WI38 (cell line): ENCODE results near the gene VWA8.

Source experiments
- H3K4me3 ChIP-seq: 2 replicates; pipeline ENCODE4 v1.5.1; 2011; ENCODE audit warnings: low read depth, mild to moderate bottlenecking, control low read depth, low read length
- TF ChIP-seq, protein P1 (sequence below): IDR thresholded peaks from 2 replicates; pipeline ENCODE4 v1.5.1; 2012; ENCODE audit warnings: low read depth, mild to moderate bottlenecking, control low read depth, low read length

VWA8 gene

DNA sequence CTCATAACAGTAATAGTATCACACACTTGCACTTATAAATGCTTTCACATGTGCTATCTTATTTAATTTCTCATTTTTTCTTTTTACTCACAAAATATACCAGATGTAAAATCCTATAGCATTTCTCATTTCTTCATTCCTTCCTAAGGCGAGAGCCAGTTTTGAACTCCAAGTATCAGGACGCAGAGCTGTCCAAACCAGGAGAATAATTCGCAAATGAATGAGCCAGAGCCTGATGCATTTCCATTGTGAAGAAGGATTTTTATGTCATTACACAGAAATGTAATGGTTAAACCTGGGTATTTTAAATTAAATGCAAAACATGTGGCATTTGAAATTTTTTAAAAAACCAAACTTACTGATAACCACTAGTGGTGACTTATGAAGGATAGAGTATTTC, 259.2 kb downstream of the VWA8 start:
- no peak overlapping the region for H3K4me3 ChIP-seq
- TF ChIP-seq, protein P1, sequence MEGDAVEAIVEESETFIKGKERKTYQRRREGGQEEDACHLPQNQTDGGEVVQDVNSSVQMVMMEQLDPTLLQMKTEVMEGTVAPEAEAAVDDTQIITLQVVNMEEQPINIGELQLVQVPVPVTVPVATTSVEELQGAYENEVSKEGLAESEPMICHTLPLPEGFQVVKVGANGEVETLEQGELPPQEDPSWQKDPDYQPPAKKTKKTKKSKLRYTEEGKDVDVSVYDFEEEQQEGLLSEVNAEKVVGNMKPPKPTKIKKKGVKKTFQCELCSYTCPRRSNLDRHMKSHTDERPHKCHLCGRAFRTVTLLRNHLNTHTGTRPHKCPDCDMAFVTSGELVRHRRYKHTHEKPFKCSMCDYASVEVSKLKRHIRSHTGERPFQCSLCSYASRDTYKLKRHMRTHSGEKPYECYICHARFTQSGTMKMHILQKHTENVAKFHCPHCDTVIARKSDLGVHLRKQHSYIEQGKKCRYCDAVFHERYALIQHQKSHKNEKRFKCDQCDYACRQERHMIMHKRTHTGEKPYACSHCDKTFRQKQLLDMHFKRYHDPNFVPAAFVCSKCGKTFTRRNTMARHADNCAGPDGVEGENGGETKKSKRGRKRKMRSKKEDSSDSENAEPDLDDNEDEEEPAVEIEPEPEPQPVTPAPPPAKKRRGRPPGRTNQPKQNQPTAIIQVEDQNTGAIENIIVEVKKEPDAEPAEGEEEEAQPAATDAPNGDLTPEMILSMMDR: no peak

DNA sequence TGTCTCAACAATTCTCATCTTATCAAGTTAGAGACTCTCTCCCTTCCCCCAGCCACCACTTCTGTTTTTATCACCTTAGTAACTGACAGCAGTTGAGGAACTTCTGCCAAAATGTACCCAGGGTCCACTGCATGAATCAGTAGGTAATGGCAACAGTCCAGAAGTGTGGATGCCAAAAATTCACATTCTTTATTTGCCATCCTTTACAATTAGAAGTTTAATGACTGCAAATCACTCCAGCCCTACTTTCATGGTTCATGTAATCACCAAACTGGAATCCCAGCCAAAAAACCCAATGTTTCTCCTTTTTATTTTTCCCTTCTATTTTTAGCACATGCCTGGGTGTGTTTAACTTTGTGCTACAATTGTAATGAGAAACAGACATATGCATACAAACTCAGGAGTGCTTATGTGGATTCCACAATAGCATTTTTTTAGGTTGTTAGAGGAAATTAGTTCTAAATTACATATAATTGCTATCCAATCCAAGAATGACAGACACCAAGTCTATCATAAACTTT, 260.1 kb downstream of the VWA8 start:
- no peak overlapping the region for H3K4me3 ChIP-seq
- TF ChIP-seq, protein P1: no peak

DNA sequence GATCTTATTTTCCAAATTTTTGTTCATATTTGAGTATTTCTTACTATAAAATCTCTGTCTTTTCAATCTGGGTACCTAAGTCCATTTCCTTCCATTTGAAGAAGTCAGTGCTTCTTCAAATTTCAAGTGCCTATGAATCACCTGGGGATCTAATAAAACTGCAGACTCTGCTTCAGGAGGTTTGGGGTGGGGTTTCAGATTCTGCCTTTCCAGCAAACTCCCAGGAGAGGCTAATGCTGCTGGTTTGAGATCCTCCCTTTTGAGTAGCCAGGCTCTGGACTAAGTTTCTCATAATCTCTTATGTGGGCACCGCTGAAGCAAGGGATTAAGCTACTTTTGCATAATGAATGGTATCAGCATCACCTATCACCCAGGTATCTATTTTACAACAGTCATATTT, 261.1 kb downstream of the VWA8 start:
- H3K4me3 ChIP-seq: no peak overlapping the region
- TF ChIP-seq, protein P1: no peak

DNA sequence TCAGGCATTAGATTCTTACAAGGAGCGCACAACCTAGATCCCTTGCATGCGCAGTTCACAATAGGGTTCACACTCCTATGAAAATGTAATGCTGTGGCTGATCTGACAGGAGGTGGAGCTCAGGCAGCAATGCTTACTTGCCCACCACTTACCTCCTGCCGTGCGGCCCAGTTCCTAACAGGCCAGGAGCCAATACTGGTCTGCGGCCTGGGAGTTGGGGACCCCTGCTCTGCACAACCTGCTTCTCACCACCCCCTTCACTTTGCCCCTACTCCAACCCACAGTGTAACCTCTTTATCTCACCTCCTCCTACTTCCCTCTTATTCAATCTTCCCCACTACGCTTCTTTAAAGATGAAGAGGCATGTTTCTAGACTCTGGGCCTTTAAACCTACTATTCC, 263.3 kb downstream of the VWA8 start:
- H3K4me3 ChIP-seq: no peak overlapping the region
- TF ChIP-seq, protein P1: no peak

DNA sequence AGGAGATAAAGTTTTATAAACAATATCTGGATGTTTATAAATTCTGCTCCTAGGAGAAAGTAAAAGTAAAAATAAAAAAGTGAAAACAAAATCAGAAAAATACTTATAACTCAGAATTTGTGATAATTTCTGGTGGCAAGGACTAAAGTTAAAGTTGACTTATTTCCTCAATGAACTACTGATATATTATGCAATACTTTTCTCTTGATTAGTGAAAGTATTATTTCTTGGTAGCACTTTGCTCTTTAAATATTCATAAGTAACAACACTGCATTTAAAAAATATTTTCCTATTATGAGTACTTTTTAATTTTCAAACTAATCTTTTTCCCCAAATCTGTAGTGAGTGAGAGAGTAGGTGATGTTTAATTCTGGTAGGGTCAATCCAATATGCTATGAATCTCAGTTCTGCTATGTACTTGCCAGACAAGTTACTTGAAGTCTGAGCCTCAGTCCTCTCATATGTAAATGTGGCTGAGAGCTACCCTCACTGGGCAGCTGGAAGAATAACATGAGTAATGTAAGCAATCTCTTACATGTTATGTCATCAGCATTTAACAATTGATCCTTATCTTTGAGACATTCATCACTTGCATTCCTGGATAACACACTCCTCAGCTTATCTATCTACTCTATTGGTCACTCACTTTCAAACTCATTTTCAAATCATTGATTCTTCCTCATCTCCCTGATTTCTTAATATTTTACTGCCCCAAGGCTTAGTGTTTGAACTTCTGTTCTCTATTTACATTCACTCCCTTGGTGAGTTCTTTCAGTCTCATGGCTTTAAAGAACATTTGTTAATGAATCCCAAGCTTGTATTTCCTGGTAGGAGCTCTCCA, 264.5 kb downstream of the VWA8 start:
- TF ChIP-seq, protein P1: no peak

DNA sequence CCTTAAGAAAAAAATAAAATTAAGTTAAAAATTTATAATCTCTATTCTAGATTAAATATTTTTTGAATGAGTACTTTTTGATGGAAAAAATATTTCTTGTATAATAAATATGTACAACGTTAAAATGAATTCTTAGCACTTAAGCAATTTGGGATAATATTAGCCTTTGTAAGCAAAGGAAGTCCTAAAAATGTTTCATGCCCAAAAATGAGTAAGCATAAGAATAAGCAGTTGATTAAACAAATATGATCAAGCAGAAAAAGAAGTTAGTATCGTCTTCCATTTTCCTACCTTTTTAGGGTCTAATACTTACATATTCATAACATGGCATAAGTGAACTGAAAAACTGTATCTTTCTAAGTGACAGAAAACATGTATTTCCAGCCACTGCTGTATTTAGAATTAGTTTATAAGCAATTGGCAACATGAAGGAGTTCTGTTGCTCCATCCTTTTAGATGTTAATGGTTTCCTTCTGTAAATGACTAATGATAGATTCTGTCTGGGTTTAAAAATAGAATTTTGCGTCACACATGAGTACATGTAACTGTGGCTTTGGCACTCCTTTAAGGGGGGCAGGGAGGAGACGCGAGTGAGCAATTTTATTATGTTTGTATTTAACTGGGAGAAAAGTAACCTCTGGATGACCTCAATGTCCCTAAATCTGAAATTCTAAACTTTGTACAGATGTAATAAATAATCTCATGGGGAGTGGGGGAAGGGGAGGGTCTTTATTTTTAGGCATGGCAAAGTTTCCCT, 266.2 kb downstream of the VWA8 start:
- TF ChIP-seq, protein P1: no peak
- no peak overlapping the region for H3K4me3 ChIP-seq

More for the DNA sequence above, 264.5 kb downstream of the VWA8 start:
- H3K4me3 ChIP-seq: no peak overlapping the region

DNA sequence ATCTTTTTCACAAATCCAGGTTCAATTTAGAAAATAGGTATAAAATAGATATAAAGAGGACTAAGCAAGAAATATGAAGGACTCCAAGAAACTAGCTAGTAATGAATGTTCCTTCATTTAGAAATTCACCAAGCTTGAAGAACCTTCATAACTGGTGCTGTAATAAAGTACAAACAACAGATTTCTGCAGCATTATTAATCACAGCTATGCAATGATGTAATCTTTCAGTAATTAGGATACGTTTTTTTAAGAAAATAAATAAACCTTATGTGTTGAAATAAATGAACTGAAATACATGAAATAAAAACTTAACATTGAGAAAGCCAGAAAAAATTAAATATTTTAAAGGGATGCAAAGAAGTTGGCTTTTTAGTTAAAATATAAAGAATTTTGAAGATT, 267.5 kb downstream of the VWA8 start:
- TF ChIP-seq, protein P1: no peak
- H3K4me3 ChIP-seq: no peak overlapping the region
